Activated CD4-positive, alpha-beta T cell treated with anti-CD3 and anti-CD28 coated beads, Interleukin-2, amount 10 ng/mL, durations not matched to agents 24 days and 14 days (primary cell): ENCODE measurements around the gene EMC9. TPM values are rescaled to one million over a fixed set of nuclear protein-coding genes. Genes with fewer than 3 reads are reported as not detected.

ENCODE experiments used
- DNase-seq: peaks from one replicate; pipeline ENCODE4 v3.0.0; 2022
- H3K27ac Mint-ChIP-seq: one replicate; pipeline ENCODE4 v1.8.0; 2022; ENCODE audit warnings: mild to moderate bottlenecking, mixed read lengths
- H3K27me3 Mint-ChIP-seq: one replicate; pipeline ENCODE4 v1.8.0; 2022; ENCODE audit warnings: mixed read lengths
- H3K36me3 Mint-ChIP-seq: one replicate; pipeline ENCODE4 v1.8.0; 2022; ENCODE audit warnings: low read depth, mild to moderate bottlenecking, mixed read lengths
- H3K4me1 Mint-ChIP-seq: one replicate; pipeline ENCODE4 v1.8.0; 2021; ENCODE audit warnings: mixed read lengths
- H3K4me3 Mint-ChIP-seq: one replicate; pipeline ENCODE4 v1.8.0; 2022; ENCODE audit warnings: mild to moderate bottlenecking, moderate library complexity, mixed read lengths
- H3K9me3 Mint-ChIP-seq: one replicate; pipeline ENCODE4 v1.8.0; 2021; ENCODE audit warnings: mixed read lengths
- intact Hi-C: fragments of 100-400 bp; cut with micrococcal nuclease; formaldehyde crosslinking; loops from one replicate; pipeline ENCODE4 v1.15.1; 2023
- total RNA-seq: library from RNA; stranded (reverse); gene quantifications from 2 replicates; pipeline ENCODE4 v1.2.3, GENCODE V29; 2022

The EMC9 gene
- total RNA-seq, 1 donor from 2014 or later: 26.6 TPM

DNA sequence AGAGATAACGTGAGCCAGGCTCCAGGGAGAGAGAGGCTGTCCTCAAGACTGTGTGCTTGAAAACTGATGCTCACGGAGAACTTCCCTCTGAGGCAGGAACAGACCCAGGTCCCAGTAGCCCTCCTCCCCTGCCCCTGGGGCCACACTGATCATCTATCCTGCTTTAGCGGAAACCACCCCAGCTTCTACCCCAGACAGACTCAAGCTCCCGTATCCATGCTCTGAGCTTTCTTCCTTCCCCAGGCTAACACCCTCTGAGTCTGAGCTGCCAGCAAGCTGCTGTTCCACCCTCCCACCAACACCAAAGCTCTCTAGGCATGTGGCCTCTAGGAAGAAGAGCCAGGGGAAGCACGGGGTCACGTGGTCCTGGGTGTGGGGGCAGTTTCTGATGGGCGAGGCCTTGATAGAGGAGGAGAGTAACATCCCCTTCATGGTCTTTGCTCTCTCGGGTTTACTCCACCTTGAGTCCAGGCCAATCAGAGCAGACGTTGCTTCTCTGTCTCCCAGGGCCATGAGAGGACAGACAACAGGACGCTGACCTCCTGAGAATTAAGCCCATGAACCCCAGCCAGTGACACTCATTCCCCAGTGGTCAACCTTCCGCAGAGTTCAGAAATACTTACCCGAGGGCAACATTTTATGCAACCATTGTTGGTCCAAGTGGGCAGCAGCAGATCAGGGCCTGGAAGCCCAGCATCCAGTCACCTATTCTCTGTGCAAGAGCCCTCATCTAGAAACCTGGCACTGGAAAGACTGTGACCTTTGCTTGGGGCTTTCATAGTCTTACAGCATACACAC, 45.9 kb downstream of the EMC9 start:
- H3K9me3 Mint-ChIP-seq: no peaks in the 10 kb centered on the region
- H3K4me3 Mint-ChIP-seq: peak overlapping the region; percentile 94
- H3K27me3 Mint-ChIP-seq: no peaks in the 10 kb centered on the region
- intact Hi-C loops: loop anchor here (1.0 to 2.0 kb wide), 3 partner anchors 14 to 66 kb away; partner anchors contain the start of genes IRF9, PSME2 and RNF31
- peaks cover 32% of the 10 kb centered on the region for H3K4me1 Mint-ChIP-seq
- peaks cover 32% of the 10 kb centered on the region for H3K36me3 Mint-ChIP-seq
- peak; percentile 84 for DNase-seq
- peak overlapping the region; percentile 94 for H3K27ac Mint-ChIP-seq

DNA sequence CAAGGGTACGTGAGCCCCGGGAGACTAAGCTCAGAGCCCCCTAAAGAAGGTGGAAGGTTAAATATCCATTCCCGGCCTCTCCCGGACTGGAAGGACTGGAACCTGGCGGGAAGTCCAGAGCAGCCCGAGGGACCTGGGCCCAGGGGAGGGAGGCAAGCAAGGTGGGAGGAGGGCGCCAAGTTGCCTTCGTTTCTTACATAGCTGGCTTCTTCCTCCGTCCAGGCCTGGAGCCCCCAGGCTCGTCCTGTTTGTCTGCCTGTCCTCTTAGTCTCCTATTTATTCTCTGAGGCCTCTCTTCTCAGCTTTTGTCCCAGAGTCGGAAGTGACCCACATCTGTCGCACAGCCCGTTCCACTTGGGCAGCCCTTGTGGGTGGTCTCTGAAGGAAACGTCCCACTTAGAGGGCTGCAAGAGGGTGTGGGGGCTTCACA, 46.5 kb downstream of the EMC9 start:
- Mint-ChIP-seq H3K27ac (peak overlapping the region; percentile 94), H3K4me1 (peaks cover 34% of the 10 kb centered on the region), H3K9me3 (no peaks in the 10 kb centered on the region), H3K36me3 (peaks cover 27% of the 10 kb centered on the region), H3K4me3 (peak overlapping the region; percentile 94), H3K27me3 (no peaks in the 10 kb centered on the region)
- intact Hi-C loops: loop anchor here (1.0 to 5.0 kb wide), 7 partner anchors 14 to 108 kb away; partner anchors contain the start of genes DCAF11, DHRS4L2, IRF9 and NRL
- peak; percentile 72 for DNase-seq

GRCh38 chr14:24093901-24094840, 47.2 kb downstream of the EMC9 start, which contains the start of gene PCK2:
TSS of gene PCK2 (plus strand) at chr14:24094311. CDS start at chr14:24094406, 95 bp downstream.
- H3K4me1 Mint-ChIP-seq: peaks cover 34% of the 10 kb centered on the region
- intact Hi-C loops: loop anchor here (1.0 to 5.0 kb wide), 5 partner anchors 13 to 107 kb away; partner anchors contain the start of genes DCAF11, DHRS4L2, NRL and PSME2
- H3K27ac Mint-ChIP-seq: peak within 1 kb of the TSS; percentile 94
- no peaks in the 10 kb centered on the region for H3K27me3 Mint-ChIP-seq
- peak within 1 kb of the TSS; percentile 94 for H3K4me3 Mint-ChIP-seq
- peaks cover 22% of the 10 kb centered on the region for H3K36me3 Mint-ChIP-seq
- DNase-seq: peak; percentile 93
- H3K9me3 Mint-ChIP-seq: no peaks in the 10 kb centered on the region

GRCh38 chr14:24093207-24093900, 48.0 kb downstream of the EMC9 start:
- no peaks in the 10 kb centered on the region for H3K9me3 Mint-ChIP-seq
- H3K36me3 Mint-ChIP-seq: peaks cover 20% of the 10 kb centered on the region
- H3K27me3 Mint-ChIP-seq: no peaks in the 10 kb centered on the region
- DNase-seq: no peak
- peaks cover 34% of the 10 kb centered on the region for H3K4me1 Mint-ChIP-seq
- H3K4me3 Mint-ChIP-seq: peak overlapping the region; percentile 94
- intact Hi-C loops: loop anchor here (5.0 kb wide), 1 partner anchor 106 kb away; the partner anchor contains the start of gene DHRS4L2
- peak overlapping the region; percentile 94 for H3K27ac Mint-ChIP-seq

DNA sequence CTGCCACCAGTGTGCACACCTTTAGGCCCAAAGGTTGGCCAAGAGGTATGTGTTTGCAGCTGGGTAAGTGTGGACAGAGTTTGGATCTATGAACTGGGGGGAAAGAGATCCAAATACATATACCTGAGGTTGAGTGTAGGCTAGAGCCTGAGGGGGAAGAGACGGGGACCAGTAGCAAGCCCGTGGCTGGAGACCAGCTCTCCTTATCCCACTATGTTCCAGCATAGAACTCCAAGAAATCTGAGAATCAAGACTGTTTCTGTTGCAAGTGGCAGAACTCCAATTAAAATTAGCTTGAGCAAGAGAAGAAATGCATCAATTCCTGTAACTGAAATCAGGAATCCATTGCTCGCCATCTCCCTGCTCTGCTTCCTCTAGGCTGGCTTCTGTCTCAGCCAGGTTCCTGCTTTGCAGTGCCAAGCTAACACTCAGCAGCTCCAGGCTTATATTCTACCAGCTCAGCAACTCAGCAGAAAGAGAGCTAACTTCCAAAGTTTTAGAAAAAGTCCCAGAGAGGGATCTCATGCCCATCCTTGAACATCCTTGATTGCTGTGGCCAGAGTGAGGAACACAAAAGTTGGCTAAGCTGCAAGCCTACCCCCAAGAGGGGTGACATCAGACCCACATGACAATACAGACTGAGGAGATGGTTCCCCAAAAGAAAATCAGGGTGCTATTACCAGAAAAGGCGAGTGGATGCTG, 48.7 kb downstream of the EMC9 start:
- Mint-ChIP-seq H3K4me1 (peaks cover 34% of the 10 kb centered on the region), H3K27me3 (no peaks in the 10 kb centered on the region), H3K36me3 (peaks cover 16% of the 10 kb centered on the region), H3K27ac (peak overlapping the region; percentile 94), H3K9me3 (no peaks in the 10 kb centered on the region), H3K4me3 (peak overlapping the region; percentile 94)
- intact Hi-C loops: loop anchor here (5.0 kb wide), 1 partner anchor 105 kb away; the partner anchor contains the start of gene DHRS4L2
- no peak for DNase-seq

- DNase-seq: no peak
- Mint-ChIP-seq H3K27ac (peak overlapping the region; percentile 34), H3K4me1 (peaks cover 34% of the 10 kb centered on the region), H3K36me3 (peaks cover 16% of the 10 kb centered on the region), H3K4me3 (peak overlapping the region; percentile 12), H3K9me3 (no peaks in the 10 kb centered on the region), H3K27me3 (no peaks in the 10 kb centered on the region)
- intact Hi-C loops: loop anchor here (5.0 kb wide), 1 partner anchor 105 kb away; the partner anchor contains the start of gene DHRS4L2
Observed at GRCh38 chr14:24092110-24092504, 49.3 kb downstream of the EMC9 start.

DNA sequence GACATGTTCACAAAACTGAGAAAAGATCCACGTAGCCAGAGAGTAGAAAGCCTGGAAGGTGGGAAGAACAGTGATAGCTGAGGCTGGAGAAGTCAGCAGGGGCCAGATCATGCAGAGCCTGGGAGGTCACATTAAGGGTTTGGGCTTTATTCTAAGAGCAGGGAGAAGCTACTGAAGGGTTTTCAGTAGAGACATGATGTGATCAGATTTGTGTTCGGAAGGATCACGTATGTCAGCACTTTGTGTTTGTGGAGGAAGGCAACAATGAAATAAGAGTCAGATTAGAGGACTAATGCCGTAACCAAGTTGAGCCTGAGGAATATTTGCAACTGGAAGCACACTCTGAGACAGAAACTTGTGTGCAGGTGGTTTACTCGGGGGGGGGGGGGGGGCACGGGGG, 51.5 kb downstream of the EMC9 start:
- Mint-ChIP-seq H3K9me3 (no peaks in the 10 kb centered on the region), H3K4me3 (no peak overlapping the region), H3K4me1 (peaks cover 19% of the 10 kb centered on the region), H3K27me3 (no peaks in the 10 kb centered on the region), H3K27ac (no peak overlapping the region), H3K36me3 (peaks cover under 1% of the 10 kb centered on the region)
- no peak for DNase-seq
- intact Hi-C loops: loop anchor here (1.0 to 5.0 kb wide), 4 partner anchors 32 to 103 kb away; partner anchors contain the start of gene DHRS4L2

Other genes with a start within 250 kb of the EMC9 start
- 17.6 and 18.2 TPM in 2 replicates for gene DHRS4, start 187.8 kb downstream of the EMC9 start, total RNA-seq
- 22.1 and 22.5 TPM in 2 replicates for gene DHRS4L2, start 152.7 kb downstream of the EMC9 start, total RNA-seq
- gene CARMIL3, start 89.6 kb downstream of the EMC9 start, total RNA-seq: 1.3 and 1.5 TPM in 2 replicates
- not detected in 2 replicates for gene CPNE6, start 70.0 kb downstream of the EMC9 start, total RNA-seq
- 63.6 and 64.2 TPM in 2 replicates for gene PCK2, start 47.3 kb downstream of the EMC9 start, total RNA-seq
- gene DCAF11, start 26.8 kb downstream of the EMC9 start, total RNA-seq: 55.8 and 57.3 TPM in 2 replicates
- gene NRL, start 26.6 kb downstream of the EMC9 start, total RNA-seq: 0.96 and 1.2 TPM in 2 replicates
- 0.26 and 0.54 TPM in 2 replicates for gene FITM1, start 10.9 kb downstream of the EMC9 start, total RNA-seq
- 300 and 306 TPM in 2 replicates for gene PSME1, start 5.4 kb downstream of the EMC9 start, total RNA-seq
- gene PSME2, start 5.0 kb upstream of the EMC9 start, total RNA-seq: 565 and 584 TPM in 2 replicates
- 95.1 and 95.6 TPM in 2 replicates for gene RNF31, start 5.9 kb upstream of the EMC9 start, total RNA-seq
- gene IRF9, start 19.7 kb upstream of the EMC9 start, total RNA-seq: 138 and 159 TPM in 2 replicates
- 33.8 and 34.3 TPM in 2 replicates for gene REC8, start 30.5 kb upstream of the EMC9 start, total RNA-seq
- gene IPO4, start 47.2 kb upstream of the EMC9 start, total RNA-seq: 107 and 112 TPM in 2 replicates
- gene TM9SF1, start 53.9 kb upstream of the EMC9 start, total RNA-seq: 35.1 and 36.4 TPM in 2 replicates
- gene TSSK4, start 64.1 kb upstream of the EMC9 start, total RNA-seq: 0.26 and 0.36 TPM in 2 replicates
- 88.0 and 89.9 TPM in 2 replicates for gene CHMP4A, start 71.9 kb upstream of the EMC9 start, total RNA-seq
- 11.6 and 13.5 TPM in 2 replicates for gene MDP1, start 74.5 kb upstream of the EMC9 start, total RNA-seq
- gene NEDD8, start 90.8 kb upstream of the EMC9 start, total RNA-seq: 188 and 190 TPM in 2 replicates
- gene GMPR2, start 91.3 kb upstream of the EMC9 start, total RNA-seq: 32.4 and 42.8 TPM in 2 replicates
- gene TINF2, start 101.0 kb upstream of the EMC9 start, total RNA-seq: 87.1 and 93.6 TPM in 2 replicates
- 5.1 and 6.2 TPM in 2 replicates for gene TGM1, start 121.6 kb upstream of the EMC9 start, total RNA-seq
- gene RABGGTA, start 130.0 kb upstream of the EMC9 start, total RNA-seq: 49.6 and 51.1 TPM in 2 replicates
- 10.1 and 10.3 TPM in 2 replicates for gene DHRS1, start 158.2 kb upstream of the EMC9 start, total RNA-seq
- 48.3 and 52.2 TPM in 2 replicates for gene NOP9, start 158.3 kb upstream of the EMC9 start, total RNA-seq
- 21.8 and 22.2 TPM in 2 replicates for gene CIDEB, start 166.4 kb upstream of the EMC9 start, total RNA-seq
- gene LTB4R2, start 168.5 kb upstream of the EMC9 start, total RNA-seq: 9.6 and 11.0 TPM in 2 replicates
- gene LTB4R, start 169.9 kb upstream of the EMC9 start, total RNA-seq: 12.2 and 14.2 TPM in 2 replicates
- gene ADCY4, start 193.5 kb upstream of the EMC9 start, total RNA-seq: 1.6 and 2.8 TPM in 2 replicates
- gene RIPK3, start 198.4 kb upstream of the EMC9 start, total RNA-seq: 12.0 and 13.9 TPM in 2 replicates
- not detected in 2 replicates for gene NFATC4, start 226.6 kb upstream of the EMC9 start, total RNA-seq